Uterus (tissue), 2 donors: ENCODE measurements around the gene PTPRG.

ENCODE experiments used
- POLR2A ChIP-seq, 2 donors: fragments of 450-650 bp; IDR thresholded peaks; one replicate each; pipeline ENCODE4 v1.6.1; 2016; ENCODE audit warnings: antibody characterized with exemption in 2 of 2, mild to moderate bottlenecking in 1 of 2, moderate library complexity in 1 of 2
- TF ChIP-seq, protein P1 (sequence below), 4 experiments: fragments of 200-600 bp in 2 of 4; fragments of 450-650 bp in 2 of 4; sonication (generic) in 2 of 4; IDR thresholded peaks; one replicate each; pipeline ENCODE4 v1.5.1; 2016 to 2019; ENCODE audit warnings: antibody characterized with exemption in 4 of 4, mild to moderate bottlenecking in 2 of 4, moderate library complexity in 1 of 4

DNA sequence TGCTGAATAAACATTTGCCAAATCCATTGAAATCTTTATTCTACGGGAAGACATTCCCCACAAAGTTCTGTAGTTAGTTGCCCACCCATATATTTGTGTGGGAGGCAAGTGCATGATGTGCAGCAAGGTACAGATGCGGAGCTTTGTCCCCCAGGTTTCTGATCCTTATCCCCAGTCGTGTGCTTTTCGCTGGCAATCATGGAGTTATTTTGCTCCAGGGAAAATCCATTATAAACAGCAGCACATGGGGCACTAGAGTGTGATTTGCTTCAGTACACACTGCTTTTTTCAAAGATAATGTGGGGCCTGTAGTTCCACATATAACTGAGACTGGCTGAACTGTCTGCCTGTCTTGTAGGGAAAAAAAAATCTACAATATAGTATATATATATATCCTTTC is 679.9 kb downstream of the PTPRG start:
- TF ChIP-seq, protein P1, sequence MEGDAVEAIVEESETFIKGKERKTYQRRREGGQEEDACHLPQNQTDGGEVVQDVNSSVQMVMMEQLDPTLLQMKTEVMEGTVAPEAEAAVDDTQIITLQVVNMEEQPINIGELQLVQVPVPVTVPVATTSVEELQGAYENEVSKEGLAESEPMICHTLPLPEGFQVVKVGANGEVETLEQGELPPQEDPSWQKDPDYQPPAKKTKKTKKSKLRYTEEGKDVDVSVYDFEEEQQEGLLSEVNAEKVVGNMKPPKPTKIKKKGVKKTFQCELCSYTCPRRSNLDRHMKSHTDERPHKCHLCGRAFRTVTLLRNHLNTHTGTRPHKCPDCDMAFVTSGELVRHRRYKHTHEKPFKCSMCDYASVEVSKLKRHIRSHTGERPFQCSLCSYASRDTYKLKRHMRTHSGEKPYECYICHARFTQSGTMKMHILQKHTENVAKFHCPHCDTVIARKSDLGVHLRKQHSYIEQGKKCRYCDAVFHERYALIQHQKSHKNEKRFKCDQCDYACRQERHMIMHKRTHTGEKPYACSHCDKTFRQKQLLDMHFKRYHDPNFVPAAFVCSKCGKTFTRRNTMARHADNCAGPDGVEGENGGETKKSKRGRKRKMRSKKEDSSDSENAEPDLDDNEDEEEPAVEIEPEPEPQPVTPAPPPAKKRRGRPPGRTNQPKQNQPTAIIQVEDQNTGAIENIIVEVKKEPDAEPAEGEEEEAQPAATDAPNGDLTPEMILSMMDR (IDR thresholded peaks at IDR 0.05) = no peak
- TF ChIP-seq POLR2A (IDR thresholded peaks at IDR 0.05) = no peak
